SK-N-SH (cell line): ENCODE measurements around the gene MPHOSPH9. TPM values are rescaled to one million over a fixed set of nuclear protein-coding genes. Genes with fewer than 3 reads are reported as not detected.

Source experiments
- CTCF ChIA-PET: fragments of 300-600, 350-600 bp; formaldehyde crosslinking; extraction: SDS; loops from one replicate; lab custom pipeline; 2021; lab: Yijun Ruan, JAX
- POLR2A ChIA-PET: fragments of 350-600 bp; sonication (Branson Sonifier 250); formaldehyde crosslinking; extraction: SDS; loops from one replicate; lab custom pipeline; 2020; ENCODE audit warnings: antibody characterized with exemption, inconsistent platforms; lab: Yijun Ruan, JAX
- DNase-seq: peaks from one replicate; pipeline ENCODE4 v3.0.0; 2012
- H2AFZ ChIP-seq: fragments of 200-600 bp; sonication (generic); 2 replicates; pipeline ENCODE4 v1.8.1; 2016; ENCODE audit warnings: antibody characterized with exemption, mild to moderate bottlenecking, low read depth
- H3F3A ChIP-seq: fragments of 200-600 bp; sonication (generic); replicated peaks from 2 replicates; pipeline ENCODE3; 2016; ENCODE audit warnings: antibody characterized with exemption, mild to moderate bottlenecking; ENCODE audit not compliant: insufficient read depth
- H3K27ac ChIP-seq, 2 experiments: fragments of 200-500 bp in 1 of 2; fragments of 200-600 bp in 1 of 2; sonication (Bioruptor generic) in 1 of 2; sonication (generic), shearing (Covaris generic) in 1 of 2; 2 replicates each; pipeline versions ENCODE4 v1.5.1 to v1.6.1; 2014 to 2016; ENCODE audit warnings: low read depth in 2 of 2, inconsistent platforms in 1 of 2, low read length in 1 of 2, mild to moderate bottlenecking in 1 of 2, mixed read lengths in 1 of 2
- H3K27me3 ChIP-seq: fragments of 200-600 bp; sonication (generic), shearing (Covaris generic); 2 replicates; pipeline ENCODE4 v1.6.1; 2016; ENCODE audit warnings: mixed run types; ENCODE audit not compliant: insufficient read depth
- H3K36me3 ChIP-seq, 2 experiments: fragments of 200-500 bp in 1 of 2; fragments of 200-600 bp in 1 of 2; sonication (Bioruptor generic) in 1 of 2; sonication (generic) in 1 of 2; replicated peaks in 1 of 2; 2 replicates each; pipeline versions ENCODE3 to v1.5.1; 2014 to 2016; ENCODE audit warnings: low read length in 1 of 2, mild to moderate bottlenecking in 1 of 2; ENCODE audit not compliant: insufficient read depth in 2 of 2, control insufficient read depth in 1 of 2
- H3K4me1 ChIP-seq, 2 experiments: fragments of 200-500 bp in 1 of 2; fragments of 200-600 bp in 1 of 2; sonication (Bioruptor generic) in 1 of 2; sonication (generic), shearing (Covaris generic) in 1 of 2; 2 replicates each; pipeline versions ENCODE4 v1.5.1 to v1.6.1; 2014 to 2016; ENCODE audit warnings: low read depth in 1 of 2, low read length in 1 of 2, mixed run types in 1 of 2; ENCODE audit not compliant: insufficient read depth in 2 of 2, control insufficient read depth in 1 of 2
- H3K4me2 ChIP-seq: fragments of 200-600 bp; sonication (generic), shearing (Covaris generic); 2 replicates; pipeline ENCODE4 v1.6.1; 2017; ENCODE audit warnings: mixed run types
- H3K4me3 ChIP-seq, 2 experiments: fragments of 200-500 bp in 1 of 2; fragments of 200-600 bp in 1 of 2; sonication (Bioruptor generic) in 1 of 2; sonication (generic), shearing (Covaris generic) in 1 of 2; 2 replicates each; pipeline versions ENCODE4 v1.5.1 to v1.8.1; 2014 to 2016; ENCODE audit warnings: low read depth in 2 of 2, inconsistent platforms in 1 of 2, low read length in 1 of 2, mild to moderate bottlenecking in 1 of 2, mixed read lengths in 1 of 2, moderate library complexity in 1 of 2
- H3K79me2 ChIP-seq: fragments of 200-600 bp; sonication (generic); 2 replicates; pipeline ENCODE4 v1.8.1; 2017; ENCODE audit warnings: mild to moderate bottlenecking; ENCODE audit not compliant: insufficient read depth
- H3K9ac ChIP-seq: fragments of 200-600 bp; sonication (generic); 2 replicates; pipeline ENCODE4 v1.6.1; 2017; ENCODE audit warnings: mixed run types
- H3K9me2 ChIP-seq: fragments of 200-600 bp; sonication (generic); 2 replicates; pipeline ENCODE4 v1.6.1; 2017; ENCODE audit warnings: mixed run types
- H3K9me3 ChIP-seq: fragments of 200-600 bp; sonication (generic); 2 replicates; pipeline ENCODE4 v1.6.1; 2017; ENCODE audit warnings: mixed run types, mild to moderate bottlenecking, moderate library complexity
- H4K20me1 ChIP-seq: fragments of 200-600 bp; sonication (generic); 2 replicates; pipeline ENCODE4 v1.6.1; 2017; ENCODE audit warnings: mild to moderate bottlenecking, mixed run types; ENCODE audit not compliant: insufficient read depth
- CTCF ChIP-seq: fragments of 200-600 bp; sonication (generic); IDR thresholded peaks from 2 replicates; pipeline ENCODE4 v1.6.1; 2017; ENCODE audit warnings: antibody characterized with exemption, mild to moderate bottlenecking, moderate library complexity
- EP300 ChIP-seq, 2 experiments: IDR thresholded peaks; 2 replicates each; pipeline versions ENCODE4 v1.4.0 to v1.6.1; 2012; ENCODE audit warnings: borderline replicate concordance in 1 of 2, low read depth in 1 of 2, low read length in 1 of 2
- FOSL2 ChIP-seq: IDR thresholded peaks from 2 replicates; pipeline ENCODE4 v1.4.0; 2012; ENCODE audit warnings: low read depth, mild to moderate bottlenecking, moderate library complexity, borderline replicate concordance
- FOXJ3 ChIP-seq: sonication (generic); formaldehyde crosslinking; IDR thresholded peaks from 2 replicates; pipeline ENCODE4 v1.5.1; 2020; ENCODE audit warnings: mild to moderate bottlenecking, missing genetic modification reagents
- FOXM1 ChIP-seq: IDR thresholded peaks from 2 replicates; pipeline ENCODE4 v1.4.0; 2012; ENCODE audit warnings: low read depth, mild to moderate bottlenecking
- IRF3 ChIP-seq: fragments of 150-350 bp; IDR thresholded peaks from 2 replicates; pipeline ENCODE4 v1.6.1; 2016; ENCODE audit warnings: mild to moderate bottlenecking, low read depth, low read length
- JUND ChIP-seq: IDR thresholded peaks from 2 replicates; pipeline ENCODE4 v1.4.0; 2012
- MAX ChIP-seq: IDR thresholded peaks from 2 replicates; pipeline ENCODE4 v1.4.0; 2012; ENCODE audit warnings: low read depth
- MEF2A ChIP-seq: IDR thresholded peaks from 2 replicates; pipeline ENCODE4 v1.4.0; 2012; ENCODE audit warnings: low read depth, borderline replicate concordance
- NFIC ChIP-seq: IDR thresholded peaks from 2 replicates; pipeline ENCODE4 v1.4.0; 2012; ENCODE audit warnings: borderline replicate concordance
- NRF1 ChIP-seq: IDR thresholded peaks from 2 replicates; pipeline ENCODE4 v1.6.1; 2012; ENCODE audit warnings: low read depth, mild to moderate bottlenecking, low read length
- PBX3 ChIP-seq: IDR thresholded peaks from 2 replicates; pipeline ENCODE4; 2012
- RCOR1 ChIP-seq: fragments of 150-350 bp; IDR thresholded peaks from 2 replicates; pipeline ENCODE4 v1.6.1; 2017; ENCODE audit warnings: antibody characterized with exemption, low read length
- SIN3A ChIP-seq: IDR thresholded peaks from 2 replicates; pipeline ENCODE4 v1.6.1; 2012; ENCODE audit warnings: low read depth, mild to moderate bottlenecking, low read length, moderate library complexity, borderline replicate concordance
- SMC3 ChIP-seq: IDR thresholded peaks from 2 replicates; pipeline ENCODE4 v1.6.1; 2012; ENCODE audit warnings: low read depth, low read length, improper control_type of control experiment
- TAF1 ChIP-seq: IDR thresholded peaks from 2 replicates; pipeline ENCODE4 v1.6.1; 2012; ENCODE audit warnings: low read depth, mild to moderate bottlenecking, low read length, moderate library complexity, borderline replicate concordance
- TCF12 ChIP-seq: IDR thresholded peaks from 2 replicates; pipeline ENCODE4 v1.4.0; 2012
- TEAD4 ChIP-seq: IDR thresholded peaks from 2 replicates; pipeline ENCODE4 v1.4.0; 2012; ENCODE audit warnings: mild to moderate bottlenecking, borderline replicate concordance; ENCODE audit not compliant: insufficient read depth
- USF1 ChIP-seq: IDR thresholded peaks from 2 replicates; pipeline ENCODE4 v1.4.0; 2012; ENCODE audit warnings: low read depth, borderline replicate concordance
- USF2 ChIP-seq: fragments of 150-350 bp; IDR thresholded peaks from 2 replicates; pipeline ENCODE4 v1.6.1; 2017; ENCODE audit warnings: antibody characterized with exemption, low read length, low read depth, borderline replicate concordance
- YY1 ChIP-seq: IDR thresholded peaks from 2 replicates; pipeline ENCODE4 v1.4.0; 2012; ENCODE audit warnings: low read depth, mild to moderate bottlenecking
- WGBS: methylation state at CpG from one replicate; pipeline ENCODE4 v1.1.6; 2017; ENCODE audit warnings: low lambda C conversion rate; 5-methylcytosine and 5-hydroxymethylcytosine counted together
- polyA plus RNA-seq, 3 experiments: library from polyadenylated mRNA; depleted of rRNA; stranded (reverse); fragments of >200 nt; gene quantifications; 2 replicates each; pipeline ENCODE4 v1.2.3, GENCODE V29; 2012

The MPHOSPH9 gene
- polyA plus RNA-seq, 1 of the 3 experiments (the other 2 are of a cell fraction): 9.0 TPM

- WGBS: 94% methylated on average over 3 of the region's 3 CpGs
Measured at GRCh38 chr12:123109319-123109772, 123.6 kb downstream of the MPHOSPH9 start.

GRCh38 chr12:123108682-123109066 lies 124.3 kb downstream of the MPHOSPH9 start:
- Histone ChIP-seq H3K9ac (no peak overlapping the region), H3K4me1 (peaks cover 0 to 5% of the 10 kb centered on the region in 2 experiments; a peak in 2 of 4 replicates), H3K27me3 (no peaks in the 10 kb centered on the region), H3K4me2 (no peak overlapping the region), H3K9me2 (no peaks in the 10 kb centered on the region), H3F3A (no peaks in the 10 kb centered on the region), H4K20me1 (no peaks in the 10 kb centered on the region), H3K4me3 (no peak overlapping the region), H3K27ac (no peak overlapping the region), H3K36me3 (no peaks in the 10 kb centered on the region), H3K9me3 (no peaks in the 10 kb centered on the region), H3K79me2 (no peaks in the 10 kb centered on the region), H2AFZ (no peak overlapping the region)
- ChIA-PET POLR2A (no interaction called here), CTCF (no interaction called here)
- WGBS: 84% methylated on average over 4 of the region's 7 CpGs
- no peak for DNase-seq
- no peak for TF ChIP-seq SIN3A
- no peak for TF ChIP-seq NFIC
- no peak for TF ChIP-seq FOXM1
- TF ChIP-seq FOSL2: no peak
- no peak for TF ChIP-seq SMC3
- TF ChIP-seq RCOR1: no peak
- TF ChIP-seq CTCF: no peak
- no peak for TF ChIP-seq YY1
- TF ChIP-seq EP300 (IDR thresholded peaks at IDR 0.05; ENCODE audit: borderline replicate concordance in 1 of 2, low read depth in 1 of 2, low read length in 1 of 2): no peak
- TF ChIP-seq TEAD4: no peak
- TF ChIP-seq JUND: no peak
- TF ChIP-seq USF2: no peak
- TF ChIP-seq MEF2A: no peak
- no peak for TF ChIP-seq IRF3

More at GRCh38 chr12:123109319-123109772, 123.6 kb downstream of the MPHOSPH9 start:
- ChIA-PET CTCF (interaction anchor here (1.0 kb wide), 1 partner anchor 17 kb away, joined by 3 read pairs; no protein-coding TSS in a partner anchor), POLR2A (no interaction called here)
- Histone ChIP-seq H3F3A (no peaks in the 10 kb centered on the region), H3K9ac (no peak overlapping the region), H3K36me3 (no peaks in the 10 kb centered on the region), H4K20me1 (no peaks in the 10 kb centered on the region), H3K4me2 (no peak overlapping the region), H2AFZ (no peak overlapping the region), H3K27me3 (no peaks in the 10 kb centered on the region), H3K9me3 (no peaks in the 10 kb centered on the region)
- DNase-seq: no peak
- no peak for TF ChIP-seq USF1
- TF ChIP-seq FOSL2: no peak
- TF ChIP-seq MAX: no peak
- no peak for TF ChIP-seq MEF2A
- TF ChIP-seq RCOR1: no peak
- TF ChIP-seq SMC3: no peak
- TF ChIP-seq YY1: no peak
- no peak for TF ChIP-seq TCF12
- TF ChIP-seq PBX3: no peak
- TF ChIP-seq NRF1: no peak
- no peak for TF ChIP-seq TAF1
- no peak for TF ChIP-seq FOXJ3 (CRISPR knock-in tag)
- TF ChIP-seq, all 33 proteins: peak for 0
- Histone ChIP-seq H3K4me1 (peaks cover 0 to 6% of the 10 kb centered on the region in 2 experiments; a peak in 2 of 4 replicates), H3K4me3 (no peak overlapping the region), H3K27ac (no peak overlapping the region), H3K9me2 (no peaks in the 10 kb centered on the region), H3K79me2 (no peaks in the 10 kb centered on the region)
